Type B pancreatic cell (in vitro differentiated cells): ENCODE results near the gene PITRM1. TPM values are rescaled to one million over a fixed set of nuclear protein-coding genes. Genes with fewer than 3 reads are reported as not detected.

ENCODE experiments used
- DNase-seq: peaks from one replicate; pipeline ENCODE4 v3.0.0; 2021; ENCODE audit warnings: mixed read lengths; ENCODE audit not compliant: unreplicated experiment; ENCODE audit errors: extremely low spot score
- H3K27ac Mint-ChIP-seq: 2 replicates; pipeline ENCODE4 v1.8.0; 2021; ENCODE audit warnings: mild to moderate bottlenecking, mixed read lengths
- H3K27me3 Mint-ChIP-seq: 2 replicates; pipeline ENCODE4 v1.8.0; 2021; ENCODE audit warnings: mixed read lengths
- H3K36me3 Mint-ChIP-seq: 2 replicates; pipeline ENCODE4 v1.8.0; 2021; ENCODE audit warnings: mixed read lengths
- H3K4me1 Mint-ChIP-seq: one replicate; pipeline ENCODE4 v1.8.0; 2021; ENCODE audit warnings: mixed read lengths; ENCODE audit not compliant: unreplicated experiment
- H3K4me3 Mint-ChIP-seq: 2 replicates; pipeline ENCODE4 v1.8.0; 2021; ENCODE audit warnings: mild to moderate bottlenecking, mixed read lengths
- H3K9me3 Mint-ChIP-seq: 2 replicates; pipeline ENCODE4 v1.8.0; 2021; ENCODE audit warnings: mixed read lengths
- total RNA-seq: library from RNA; stranded (reverse); gene quantifications from 2 replicates; pipeline ENCODE4 v1.2.1, GENCODE V29; 2021; ENCODE audit warnings: low replicate concordance
- TF ChIP-seq, protein P1 (sequence below): fragments of 200-600 bp; sonication (generic); conservative IDR thresholded peaks from 2 replicates; pipeline ENCODE4 v1.5.0; 2021; ENCODE audit warnings: antibody characterized with exemption, mild to moderate bottlenecking

Gene PITRM1
- total RNA-seq, 1 donor from 2014 or later: 62.3 TPM

DNA sequence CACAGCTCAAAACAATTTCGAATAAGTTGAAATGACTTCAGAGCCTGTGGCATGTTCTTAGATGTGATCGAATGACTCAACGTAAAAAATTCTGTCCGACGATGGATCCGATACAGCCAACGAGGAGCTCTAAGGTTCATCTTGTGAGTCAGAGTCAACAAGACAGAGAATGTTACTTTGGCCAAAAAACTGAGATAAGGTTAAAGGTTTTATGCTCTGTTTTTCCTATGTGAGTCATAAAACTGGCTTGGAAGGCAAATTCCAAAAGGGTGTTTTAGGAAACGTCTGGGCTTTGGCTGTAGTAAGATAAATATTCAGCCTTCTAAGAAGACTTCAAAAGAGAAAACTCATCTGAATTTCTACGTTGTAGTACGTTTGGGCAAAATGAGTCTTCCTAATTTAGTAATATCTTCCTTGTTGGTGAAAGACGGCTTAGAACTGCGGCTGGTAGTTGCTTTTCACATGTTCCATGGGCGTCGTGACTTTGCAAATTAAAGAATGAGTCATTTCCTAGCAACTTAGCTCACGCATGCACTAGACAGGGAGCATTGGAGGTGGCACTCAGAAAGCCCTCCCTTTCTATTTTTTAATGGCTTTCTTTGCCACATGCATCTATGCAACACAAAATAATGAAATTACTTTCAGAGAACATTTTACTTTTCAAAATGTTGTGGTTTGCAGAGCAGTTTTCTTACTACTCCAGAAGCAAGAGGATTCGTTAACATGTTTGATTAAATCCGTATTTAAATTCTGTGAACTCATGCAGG, 77.0 kb downstream of the PITRM1 start:
- TF ChIP-seq, protein P1, sequence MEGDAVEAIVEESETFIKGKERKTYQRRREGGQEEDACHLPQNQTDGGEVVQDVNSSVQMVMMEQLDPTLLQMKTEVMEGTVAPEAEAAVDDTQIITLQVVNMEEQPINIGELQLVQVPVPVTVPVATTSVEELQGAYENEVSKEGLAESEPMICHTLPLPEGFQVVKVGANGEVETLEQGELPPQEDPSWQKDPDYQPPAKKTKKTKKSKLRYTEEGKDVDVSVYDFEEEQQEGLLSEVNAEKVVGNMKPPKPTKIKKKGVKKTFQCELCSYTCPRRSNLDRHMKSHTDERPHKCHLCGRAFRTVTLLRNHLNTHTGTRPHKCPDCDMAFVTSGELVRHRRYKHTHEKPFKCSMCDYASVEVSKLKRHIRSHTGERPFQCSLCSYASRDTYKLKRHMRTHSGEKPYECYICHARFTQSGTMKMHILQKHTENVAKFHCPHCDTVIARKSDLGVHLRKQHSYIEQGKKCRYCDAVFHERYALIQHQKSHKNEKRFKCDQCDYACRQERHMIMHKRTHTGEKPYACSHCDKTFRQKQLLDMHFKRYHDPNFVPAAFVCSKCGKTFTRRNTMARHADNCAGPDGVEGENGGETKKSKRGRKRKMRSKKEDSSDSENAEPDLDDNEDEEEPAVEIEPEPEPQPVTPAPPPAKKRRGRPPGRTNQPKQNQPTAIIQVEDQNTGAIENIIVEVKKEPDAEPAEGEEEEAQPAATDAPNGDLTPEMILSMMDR: no peak
- peak overlapping the region; percentile 51 for H3K27ac Mint-ChIP-seq
- DNase-seq: no peak
- H3K27me3 Mint-ChIP-seq: no peaks in the 10 kb centered on the region
- H3K36me3 Mint-ChIP-seq: peaks cover 19% of the 10 kb centered on the region
- H3K9me3 Mint-ChIP-seq: no peaks in the 10 kb centered on the region
- H3K4me1 Mint-ChIP-seq: peaks cover 18% of the 10 kb centered on the region
- no peak overlapping the region for H3K4me3 Mint-ChIP-seq

DNA sequence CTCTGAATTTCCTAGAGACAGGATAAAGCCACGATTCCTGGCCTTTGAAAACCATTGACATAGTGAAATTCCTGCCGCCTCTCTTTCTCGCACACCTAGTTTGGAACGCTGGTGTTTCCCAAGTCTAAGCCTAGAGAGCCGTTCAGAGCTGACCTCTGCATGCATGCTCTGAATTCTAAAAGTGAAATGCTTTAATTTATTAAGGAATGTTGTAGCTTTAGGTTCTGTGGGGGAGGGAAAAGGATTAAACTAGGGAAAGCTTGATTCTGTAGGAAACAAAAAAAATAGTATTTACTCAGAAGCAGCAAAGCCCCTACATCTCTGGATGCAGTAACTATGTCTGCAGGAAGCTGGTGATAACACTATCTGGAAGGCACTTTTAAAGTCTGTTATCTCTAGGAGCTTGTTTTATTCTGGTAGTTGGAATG, 78.0 kb downstream of the PITRM1 start:
- DNase-seq: no peak
- Mint-ChIP-seq H3K9me3 (no peaks in the 10 kb centered on the region), H3K36me3 (peaks cover 11% of the 10 kb centered on the region), H3K27ac (peak overlapping the region; percentile 51), H3K27me3 (no peaks in the 10 kb centered on the region), H3K4me1 (peaks cover 18% of the 10 kb centered on the region), H3K4me3 (no peak overlapping the region)
- TF ChIP-seq, protein P1: no peak

DNA sequence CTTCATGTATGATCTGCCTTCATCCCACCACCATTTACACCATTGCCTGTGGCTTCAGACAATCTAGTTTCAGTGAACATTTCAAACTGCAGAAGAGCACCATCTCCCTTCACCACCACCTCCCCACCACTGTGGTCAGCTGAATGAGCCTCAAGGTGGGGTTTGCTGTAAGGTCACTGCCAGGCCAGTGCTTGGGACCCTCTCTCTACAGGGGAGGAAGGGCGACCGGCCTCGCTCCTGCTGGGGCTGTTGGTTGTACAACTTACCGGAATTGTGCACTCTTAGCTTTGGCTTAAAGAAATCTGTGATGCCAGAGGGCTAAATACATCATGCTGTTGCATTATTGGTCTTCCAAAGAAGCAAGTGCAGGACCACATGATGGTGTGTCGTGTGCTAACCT, 78.6 kb downstream of the PITRM1 start:
- Mint-ChIP-seq H3K4me3 (no peak overlapping the region), H3K36me3 (peaks cover 8% of the 10 kb centered on the region), H3K27ac (no peak overlapping the region), H3K27me3 (no peaks in the 10 kb centered on the region), H3K9me3 (no peaks in the 10 kb centered on the region), H3K4me1 (peaks cover 18% of the 10 kb centered on the region)
- no peak for DNase-seq
- TF ChIP-seq, protein P1: no peak

DNA sequence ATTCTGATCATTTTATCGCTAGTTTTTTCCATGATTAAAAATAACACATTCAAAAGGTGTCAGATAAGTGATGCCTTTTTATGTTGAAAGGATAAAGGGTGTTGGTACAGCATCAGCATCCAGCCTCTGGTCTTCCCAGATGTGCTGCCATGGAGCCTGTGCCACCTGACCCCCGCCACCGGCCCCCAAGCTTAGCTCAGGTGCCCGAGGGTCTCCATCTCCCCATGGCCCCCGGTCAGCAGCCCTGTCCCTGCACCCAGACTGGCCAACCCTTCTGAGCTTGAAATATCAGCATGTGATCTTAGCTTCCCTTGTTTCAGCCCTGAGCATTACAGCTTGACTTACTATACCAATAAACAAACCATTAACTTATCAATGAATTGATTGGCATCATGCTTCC, 80.7 kb downstream of the PITRM1 start:
- Mint-ChIP-seq H3K4me1 (peaks cover 18% of the 10 kb centered on the region), H3K27ac (no peak overlapping the region)

DNA sequence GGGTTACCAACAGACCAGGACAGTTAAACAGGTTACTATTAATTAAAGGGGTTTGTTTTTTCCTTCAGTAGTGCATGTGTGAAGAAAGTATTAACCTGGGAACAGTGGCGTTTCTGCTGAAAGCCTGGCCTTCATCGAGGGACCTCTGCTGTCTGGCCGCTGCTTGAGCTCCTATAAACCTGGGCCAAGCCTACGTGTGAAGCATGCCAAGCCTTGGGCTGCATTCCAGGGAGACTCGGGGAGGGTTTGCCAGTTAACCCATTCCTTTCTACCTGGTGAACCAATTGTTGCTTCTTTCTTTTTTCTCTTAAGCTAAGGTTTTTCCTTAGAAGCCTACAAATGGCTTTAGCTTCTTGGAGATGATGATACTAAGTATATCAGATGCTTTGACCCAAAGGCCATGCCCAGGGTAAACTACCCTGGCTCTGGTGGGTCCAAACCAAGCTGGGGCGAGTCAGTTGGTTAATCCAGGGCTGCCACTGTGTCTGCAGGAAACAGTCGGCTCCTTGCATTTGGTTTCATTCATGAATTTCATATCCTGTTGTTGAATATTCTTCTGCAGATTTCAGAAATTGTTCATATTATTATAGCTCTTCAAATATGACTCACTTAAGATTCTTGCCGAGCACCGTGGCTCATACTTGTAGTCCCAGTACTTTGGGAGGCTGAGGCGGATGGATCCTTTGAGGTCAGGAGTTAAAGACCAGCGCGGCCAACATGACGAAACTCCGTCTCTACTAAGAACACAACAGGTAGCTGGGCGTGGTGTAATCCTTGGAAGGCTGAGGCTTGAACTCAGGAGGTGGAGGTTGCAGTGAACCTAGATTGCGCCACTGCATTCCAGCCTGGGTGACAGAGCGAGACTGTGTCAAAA, 81.4 kb downstream of the PITRM1 start:
- H3K36me3 Mint-ChIP-seq: peaks cover 10% of the 10 kb centered on the region
- peak overlapping the region; percentile 61 for H3K27ac Mint-ChIP-seq
- H3K4me3 Mint-ChIP-seq: no peak overlapping the region
- no peaks in the 10 kb centered on the region for H3K9me3 Mint-ChIP-seq
- TF ChIP-seq, protein P1: no peak
- DNase-seq: no peak
- no peaks in the 10 kb centered on the region for H3K27me3 Mint-ChIP-seq
- H3K4me1 Mint-ChIP-seq: peaks cover 18% of the 10 kb centered on the region

More for the DNA sequence above, 80.7 kb downstream of the PITRM1 start:
- TF ChIP-seq, protein P1: no peak
- Mint-ChIP-seq H3K9me3 (no peaks in the 10 kb centered on the region), H3K36me3 (peaks cover 8% of the 10 kb centered on the region), H3K27me3 (no peaks in the 10 kb centered on the region), H3K4me3 (no peak overlapping the region)
- no peak for DNase-seq
